Lung (tissue), 12 donors: ENCODE measurements around the gene CRACDL. TPM values are rescaled to one million over a fixed set of nuclear protein-coding genes. Genes with fewer than 3 reads are reported as not detected.

ENCODE experiments used
- ATAC-seq: fragments of 200-7000 bp; cut with Tn5 transposase; one replicate; pipeline ENCODE4 v1.9.1; 2020; ENCODE audit warnings: moderate number of reproducible peaks; ENCODE audit not compliant: insufficient read depth, low FRiP score
- DNase-seq, 3 donors: peaks; one replicate each; pipeline ENCODE4 v3.0.0-alpha.2; 2013 to 2017
- H3K27ac ChIP-seq, 2 donors: one replicate each; pipeline ENCODE4 v1.5.1; 2013; ENCODE audit warnings: mild to moderate bottlenecking in 2 of 2, moderate library complexity in 2 of 2, control low read depth in 1 of 2, inconsistent platforms in 1 of 2, low read depth in 1 of 2, low read length in 1 of 2
- H3K27me3 ChIP-seq, 3 donors: one replicate each; pipeline ENCODE4 v1.5.1; 2013; ENCODE audit warnings: low read length in 2 of 3; ENCODE audit not compliant: control insufficient read depth in 3 of 3, insufficient read depth in 3 of 3
- H3K36me3 ChIP-seq, 4 donors: one replicate each; pipeline ENCODE4 v1.5.1; 2013; ENCODE audit warnings: low read length in 4 of 4, mild to moderate bottlenecking in 1 of 4, moderate library complexity in 1 of 4; ENCODE audit not compliant: control insufficient read depth in 4 of 4, insufficient read depth in 4 of 4
- H3K4me1 ChIP-seq, 5 donors: one replicate each; pipeline ENCODE4 v1.5.1; 2013; ENCODE audit warnings: low read length in 5 of 5, mild to moderate bottlenecking in 2 of 5, moderate library complexity in 1 of 5; ENCODE audit not compliant: control insufficient read depth in 5 of 5, insufficient read depth in 5 of 5
- H3K4me3 ChIP-seq: one replicate; pipeline ENCODE4 v1.5.1; 2013; ENCODE audit warnings: mild to moderate bottlenecking, control low read depth, moderate library complexity
- H3K9ac ChIP-seq, 2 donors: one replicate each; pipeline ENCODE4 v1.5.1; 2013; ENCODE audit warnings: low read length in 2 of 2, control low read depth in 1 of 2; ENCODE audit not compliant: insufficient read depth in 1 of 2
- H3K9me3 ChIP-seq, 4 donors: one replicate each; pipeline ENCODE4 v1.5.1; 2013; ENCODE audit warnings: low read length in 3 of 4, mild to moderate bottlenecking in 1 of 4, moderate library complexity in 1 of 4; ENCODE audit not compliant: control insufficient read depth in 4 of 4, insufficient read depth in 3 of 4
- CTCF ChIP-seq: IDR thresholded peaks from 2 replicates; pipeline ENCODE4 v1.5.1; 2012; ENCODE audit warnings: mild to moderate bottlenecking; ENCODE audit errors: control extremely low read depth, extremely low read depth
- WGBS, 2 donors: extraction: QIAGEN DNeasy Blood & Tissue Kit; methylation state at CpG; one replicate each; pipeline ENCODE4 v1.1.7; 2013; 5-methylcytosine and 5-hydroxymethylcytosine counted together
- polyA plus RNA-seq, 2 donors: library from polyadenylated mRNA; stranded (reverse); fragments of 200-250 nt; gene quantifications; one replicate each; pipeline ENCODE4 v1.2.1, GENCODE V29; 2013
- total RNA-seq, 2 donors: library from RNA; depleted of rRNA in 1 of 2; stranded (reverse); fragments of >200 nt in 1 of 2; gene quantifications; one replicate each; pipeline ENCODE4 v1.2.1, GENCODE V29; 2014 to 2021
- donor health status: control.
- donor health status: control.
- donor health status: Bipolar disorder and iron deficiency.
- donor health status: healthy.
- donor health status: DM: yes; HTN: yes; CAD: no.

Gene CRACDL
- total and polyA plus RNA-seq, 4 donors = 8.9 to 28.3 (median 13.2) TPM

- H3K27me3 ChIP-seq = no peaks in the 10 kb centered on the region
- peaks cover 0 to 5% (median 0%) of the 10 kb centered on the region in 5 donors for H3K4me1 ChIP-seq
- DNase-seq = no peak
- no peak overlapping the region for H3K27ac ChIP-seq
- 76 to 94% methylated on average over 3 of the region's 3 CpGs for WGBS, 2 donors
- H3K9ac ChIP-seq = no peak overlapping the region
- H3K4me3 ChIP-seq = no peak overlapping the region
- H3K9me3 ChIP-seq = peaks cover 0 to 8% (median 3%) of the 10 kb centered on the region in 4 donors
- no peak for ATAC-seq
- no peak for TF ChIP-seq CTCF
- no peaks in the 10 kb centered on the region for H3K36me3 ChIP-seq
These were observed 70.0 kb downstream of the CRACDL start for GRCh38 chr2:98866033-98866432.

DNA sequence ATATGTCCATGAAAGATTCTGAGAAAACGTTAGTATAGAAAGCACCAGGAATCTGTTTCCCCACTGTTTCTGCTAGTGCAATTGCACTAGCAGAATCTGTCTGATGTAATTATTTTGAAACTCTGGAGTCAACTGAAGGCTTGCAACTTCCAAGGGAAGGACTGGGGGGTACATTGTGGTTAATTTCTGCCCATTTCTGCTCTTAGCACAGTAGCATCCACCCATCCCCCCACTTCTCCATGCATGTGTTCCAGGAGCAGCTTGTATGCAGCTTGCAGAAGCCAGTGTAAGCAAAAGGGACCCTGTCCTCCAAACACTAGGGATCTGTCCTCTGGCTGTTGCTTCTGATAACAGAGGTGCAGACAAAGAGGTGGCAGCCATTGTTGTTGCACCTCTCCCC lies 74.4 kb downstream of the CRACDL start:
- Histone ChIP-seq H3K4me3 (no peak overlapping the region), H3K36me3 (no peaks in the 10 kb centered on the region), H3K4me1 (no peaks in the 10 kb centered on the region), H3K9ac (no peak overlapping the region), H3K9me3 (peaks cover 0 to 8% (median 6%) of the 10 kb centered on the region in 4 donors), H3K27me3 (no peaks in the 10 kb centered on the region), H3K27ac (no peak overlapping the region)
- no peak for DNase-seq
- 51 to 85% methylated on average over 1 of the region's 1 CpG for WGBS, 2 donors
- no peak for TF ChIP-seq CTCF
- no peak for ATAC-seq

DNA sequence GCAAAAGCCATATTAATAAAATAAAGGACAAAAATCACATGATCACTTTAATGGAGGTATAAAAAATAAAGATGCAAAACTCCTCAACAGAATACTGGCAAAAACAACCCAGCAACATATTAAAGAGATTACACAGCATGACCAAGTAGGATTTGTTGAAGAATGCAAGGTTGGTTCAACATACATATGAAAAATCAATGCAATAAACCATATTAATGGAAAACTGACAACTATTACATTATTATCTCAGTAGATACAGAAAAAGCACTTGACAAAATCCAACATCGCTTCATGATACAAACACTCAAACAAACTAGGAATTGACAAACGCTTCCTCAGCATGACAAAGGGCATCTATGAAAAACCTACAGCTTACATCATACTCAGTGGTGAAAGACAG lies 76.7 kb downstream of the CRACDL start:
- Histone ChIP-seq H3K4me3 (no peak overlapping the region), H3K4me1 (no peaks in the 10 kb centered on the region), H3K36me3 (no peaks in the 10 kb centered on the region), H3K27me3 (no peaks in the 10 kb centered on the region), H3K27ac (no peak overlapping the region), H3K9me3 (peaks cover 0 to 13% (median 7%) of the 10 kb centered on the region in 4 donors), H3K9ac (no peak overlapping the region)
- ATAC-seq (no peak), DNase-seq (no peak)
- WGBS, 2 donors = 63 to 84% methylated on average over 2 of the region's 2 CpGs
- TF ChIP-seq CTCF = no peak

GRCh38 chr2:98857001-98857400 lies 79.0 kb downstream of the CRACDL start:
- H3K27me3 ChIP-seq = no peaks in the 10 kb centered on the region

More at GRCh38 chr2:98857001-98857400, 79.0 kb downstream of the CRACDL start:
- no peak overlapping the region for H3K9ac ChIP-seq
- ATAC-seq (no peak), DNase-seq (no peak)
- 28 to 63% methylated on average over 1 of the region's 1 CpG for WGBS, 2 donors
- H3K27ac ChIP-seq = no peak overlapping the region
- peaks cover 0 to 10% (median 5%) of the 10 kb centered on the region in 4 donors for H3K9me3 ChIP-seq
- no peak overlapping the region for H3K4me3 ChIP-seq
- TF ChIP-seq CTCF = no peak
- no peaks in the 10 kb centered on the region for H3K36me3 ChIP-seq
- H3K4me1 ChIP-seq = no peaks in the 10 kb centered on the region
